ENCODE measurements around the gene SFT2D1.

Gene SFT2D1

GRCh38 chr6:166271376-166271765, 71.0 kb downstream of the SFT2D1 start:
- no peaks in the 10 kb centered on the region for H3K9me2 ChIP-seq (replicated peaks; ENCODE audit: low read depth, low read length)
- no peaks in the 10 kb centered on the region for H3K9me3 ChIP-seq (ENCODE audit: insufficient read depth, low read depth, low read length)
- H2AFZ ChIP-seq (ENCODE audit: low read length), result no peak overlapping the region
- no peaks in the 10 kb centered on the region for H3K79me2 ChIP-seq (ENCODE audit: insufficient read depth, low read length)
- H3K27me3 ChIP-seq (ENCODE audit: insufficient read depth, low read length, poor library complexity, severe bottlenecking), result no peaks in the 10 kb centered on the region
- H3K4me1 ChIP-seq (ENCODE audit: insufficient read depth, low read length, poor library complexity, severe bottlenecking), result peaks cover 20% of the 10 kb centered on the region
- no peaks in the 10 kb centered on the region; the same call in 1 of the 2 replicates for H3F3A ChIP-seq (ENCODE audit: low read depth)
- no peak overlapping the region for H3K4me3 ChIP-seq (ENCODE audit: low read length, poor library complexity, severe bottlenecking)
- H3K36me3 ChIP-seq (ENCODE audit: insufficient read depth, low read length), result no peaks in the 10 kb centered on the region
- no peak overlapping the region for H3K9ac ChIP-seq (ENCODE audit: low read depth, low read length, poor library complexity, severe bottlenecking)
- no peak overlapping the region for H3K4me2 ChIP-seq (ENCODE audit: low read depth, low read length, poor library complexity, severe bottlenecking)
- TF ChIP-seq CTCF (conservative IDR thresholded peaks at IDR 0.05; ENCODE audit: low read length), result no peak
- TF ChIP-seq EZH2phosphoT487 (IDR thresholded peaks at IDR 0.05; ENCODE audit: borderline replicate concordance), result no peak
- no peaks in the 10 kb centered on the region for H4K20me1 ChIP-seq (ENCODE audit: insufficient read depth, low read length, poor library complexity, severe bottlenecking)

- H3K4me2 ChIP-seq (ENCODE audit: low read depth, low read length, poor library complexity, severe bottlenecking), result no peak overlapping the region
- no peaks in the 10 kb centered on the region for H3K36me3 ChIP-seq (ENCODE audit: insufficient read depth, low read length)
- H4K20me1 ChIP-seq (ENCODE audit: insufficient read depth, low read length, poor library complexity, severe bottlenecking), result no peaks in the 10 kb centered on the region
- no peaks in the 10 kb centered on the region for H3K9me2 ChIP-seq (replicated peaks; ENCODE audit: low read depth, low read length)
- no peak for TF ChIP-seq EZH2phosphoT487 (IDR thresholded peaks at IDR 0.05; ENCODE audit: borderline replicate concordance)
- no peaks in the 10 kb centered on the region for H3K9me3 ChIP-seq (ENCODE audit: insufficient read depth, low read depth, low read length)
- no peak overlapping the region for H2AFZ ChIP-seq (ENCODE audit: low read length)
- H3K9ac ChIP-seq (ENCODE audit: low read depth, low read length, poor library complexity, severe bottlenecking), result no peak overlapping the region
- H3F3A ChIP-seq (ENCODE audit: low read depth), result no peaks in the 10 kb centered on the region; the same call in 1 of the 2 replicates
- H3K79me2 ChIP-seq (ENCODE audit: insufficient read depth, low read length), result no peaks in the 10 kb centered on the region
- no peaks in the 10 kb centered on the region for H3K27me3 ChIP-seq (ENCODE audit: insufficient read depth, low read length, poor library complexity, severe bottlenecking)
- H3K4me1 ChIP-seq (ENCODE audit: insufficient read depth, low read length, poor library complexity, severe bottlenecking), result peaks cover 20% of the 10 kb centered on the region
- no peak overlapping the region for H3K4me3 ChIP-seq (ENCODE audit: low read length, poor library complexity, severe bottlenecking)
Observed at GRCh38 chr6:166270706-166271375, 71.5 kb downstream of the SFT2D1 start.
